Liver (tissue), 3 donors: ENCODE measurements around the gene CDHR5.
A peak's percentile ranks its signal among the peaks of the same experiment; 100 is the strongest.

ENCODE experiments used
- EGR1 ChIP-seq, 2 donors: IDR thresholded peaks; 2 replicates each; pipeline ENCODE4 v1.6.1; 2016 to 2018; ENCODE audit warnings: antibody characterized with exemption in 2 of 2, low read depth in 2 of 2
- FOXA1 ChIP-seq: IDR thresholded peaks from 2 replicates; pipeline ENCODE4 v1.6.1; 2016; ENCODE audit warnings: antibody characterized with exemption
- GABPA ChIP-seq, 2 donors: IDR thresholded peaks in 1 of 2; conservative IDR thresholded peaks in 1 of 2; 2 replicates each; pipeline ENCODE4 v1.6.1; 2016; ENCODE audit warnings: antibody characterized with exemption in 2 of 2, mild to moderate bottlenecking in 1 of 2, moderate library complexity in 1 of 2
- HNF4G ChIP-seq: IDR thresholded peaks from 2 replicates; pipeline ENCODE4 v1.6.1; 2016; ENCODE audit warnings: antibody characterized with exemption
- JUND ChIP-seq, 2 donors: IDR thresholded peaks; 2 replicates each; pipeline ENCODE4 v1.6.1; 2016; ENCODE audit warnings: antibody characterized with exemption in 2 of 2
- RAD21 ChIP-seq, 2 donors: IDR thresholded peaks; 2 replicates each; pipeline ENCODE4 v1.6.1; 2016; ENCODE audit warnings: antibody characterized with exemption in 2 of 2, mild to moderate bottlenecking in 2 of 2
- SP1 ChIP-seq: IDR thresholded peaks from 2 replicates; pipeline ENCODE4 v1.6.1; 2018; ENCODE audit warnings: antibody characterized with exemption, mild to moderate bottlenecking
- TAF1 ChIP-seq: conservative IDR thresholded peaks from 2 replicates; pipeline ENCODE4 v1.6.1; 2016; ENCODE audit warnings: antibody characterized with exemption, mild to moderate bottlenecking
- YY1 ChIP-seq: IDR thresholded peaks from 2 replicates; pipeline ENCODE4 v1.6.1; 2016; ENCODE audit warnings: antibody characterized with exemption, mild to moderate bottlenecking
- TF ChIP-seq, protein P1 (sequence below): fragments of 150-350 bp; IDR thresholded peaks from 2 replicates; pipeline ENCODE4 v1.5.1; 2017; ENCODE audit warnings: improper control_type of control experiment, low read depth, low read length; ENCODE audit not compliant: missing input control
- TF ChIP-seq, protein P2 (sequence below): IDR thresholded peaks from 2 replicates; pipeline ENCODE4 v1.6.1; 2016; ENCODE audit warnings: antibody characterized with exemption
- TF ChIP-seq, protein P3 (sequence below): IDR thresholded peaks from 2 replicates; pipeline ENCODE4 v1.6.1; 2016; ENCODE audit warnings: antibody characterized with exemption, mild to moderate bottlenecking
- TF ChIP-seq, protein P4 (sequence below): IDR thresholded peaks from 2 replicates; pipeline ENCODE4 v1.6.1; 2016; ENCODE audit warnings: antibody characterized with exemption
- donor health status: healthy.
- donor health status: healthy.

DNA sequence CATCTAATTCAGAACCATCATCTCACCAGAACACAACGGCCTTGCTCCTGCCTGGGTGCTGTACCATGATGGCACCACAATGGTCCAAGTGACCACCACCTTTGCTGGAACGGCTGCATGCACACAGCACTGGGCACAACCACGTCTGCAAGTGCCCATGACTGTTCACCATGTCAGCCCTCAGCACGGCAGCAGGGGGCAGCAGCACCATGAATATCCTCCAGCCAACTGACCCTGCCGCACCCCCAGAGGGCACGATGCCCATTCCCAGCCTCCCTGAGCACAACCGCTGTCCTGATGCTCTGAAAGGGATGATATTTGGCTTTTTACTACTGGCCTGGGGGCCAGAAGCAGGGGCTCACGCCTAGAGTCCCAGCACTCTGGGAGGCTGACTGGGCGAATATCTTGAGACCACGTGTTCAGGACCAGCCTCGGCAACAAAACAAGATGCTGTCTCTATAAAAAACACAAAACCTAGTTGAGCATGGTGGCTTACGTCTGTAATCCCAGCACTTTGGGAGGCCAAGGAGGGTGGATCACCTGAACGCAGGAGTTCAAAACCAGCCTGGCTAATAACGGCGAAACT is 38.0 kb upstream of the CDHR5 start:
- TF ChIP-seq, protein P1, sequence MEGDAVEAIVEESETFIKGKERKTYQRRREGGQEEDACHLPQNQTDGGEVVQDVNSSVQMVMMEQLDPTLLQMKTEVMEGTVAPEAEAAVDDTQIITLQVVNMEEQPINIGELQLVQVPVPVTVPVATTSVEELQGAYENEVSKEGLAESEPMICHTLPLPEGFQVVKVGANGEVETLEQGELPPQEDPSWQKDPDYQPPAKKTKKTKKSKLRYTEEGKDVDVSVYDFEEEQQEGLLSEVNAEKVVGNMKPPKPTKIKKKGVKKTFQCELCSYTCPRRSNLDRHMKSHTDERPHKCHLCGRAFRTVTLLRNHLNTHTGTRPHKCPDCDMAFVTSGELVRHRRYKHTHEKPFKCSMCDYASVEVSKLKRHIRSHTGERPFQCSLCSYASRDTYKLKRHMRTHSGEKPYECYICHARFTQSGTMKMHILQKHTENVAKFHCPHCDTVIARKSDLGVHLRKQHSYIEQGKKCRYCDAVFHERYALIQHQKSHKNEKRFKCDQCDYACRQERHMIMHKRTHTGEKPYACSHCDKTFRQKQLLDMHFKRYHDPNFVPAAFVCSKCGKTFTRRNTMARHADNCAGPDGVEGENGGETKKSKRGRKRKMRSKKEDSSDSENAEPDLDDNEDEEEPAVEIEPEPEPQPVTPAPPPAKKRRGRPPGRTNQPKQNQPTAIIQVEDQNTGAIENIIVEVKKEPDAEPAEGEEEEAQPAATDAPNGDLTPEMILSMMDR = peak; percentile 82
- TF ChIP-seq, protein P2, sequence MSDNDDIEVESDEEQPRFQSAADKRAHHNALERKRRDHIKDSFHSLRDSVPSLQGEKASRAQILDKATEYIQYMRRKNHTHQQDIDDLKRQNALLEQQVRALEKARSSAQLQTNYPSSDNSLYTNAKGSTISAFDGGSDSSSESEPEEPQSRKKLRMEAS = no peak
- TF ChIP-seq TAF1 (no peak), YY1 (no peak), FOXA1 (no peak), EGR1 (IDR thresholded peaks at IDR 0.05; ENCODE audit: low read depth in 2 of 2) (no peak), RAD21 (IDR thresholded peaks at IDR 0.05) (peak; percentile 89 to 95), SP1 (no peak), JUND (IDR thresholded peaks at IDR 0.05) (no peak), GABPA (IDR thresholded peaks at IDR 0.05 in 1 of 2, conservative IDR thresholded peaks at IDR 0.05 in 1 of 2) (no peak), HNF4G (no peak)
- TF ChIP-seq, protein P3, sequence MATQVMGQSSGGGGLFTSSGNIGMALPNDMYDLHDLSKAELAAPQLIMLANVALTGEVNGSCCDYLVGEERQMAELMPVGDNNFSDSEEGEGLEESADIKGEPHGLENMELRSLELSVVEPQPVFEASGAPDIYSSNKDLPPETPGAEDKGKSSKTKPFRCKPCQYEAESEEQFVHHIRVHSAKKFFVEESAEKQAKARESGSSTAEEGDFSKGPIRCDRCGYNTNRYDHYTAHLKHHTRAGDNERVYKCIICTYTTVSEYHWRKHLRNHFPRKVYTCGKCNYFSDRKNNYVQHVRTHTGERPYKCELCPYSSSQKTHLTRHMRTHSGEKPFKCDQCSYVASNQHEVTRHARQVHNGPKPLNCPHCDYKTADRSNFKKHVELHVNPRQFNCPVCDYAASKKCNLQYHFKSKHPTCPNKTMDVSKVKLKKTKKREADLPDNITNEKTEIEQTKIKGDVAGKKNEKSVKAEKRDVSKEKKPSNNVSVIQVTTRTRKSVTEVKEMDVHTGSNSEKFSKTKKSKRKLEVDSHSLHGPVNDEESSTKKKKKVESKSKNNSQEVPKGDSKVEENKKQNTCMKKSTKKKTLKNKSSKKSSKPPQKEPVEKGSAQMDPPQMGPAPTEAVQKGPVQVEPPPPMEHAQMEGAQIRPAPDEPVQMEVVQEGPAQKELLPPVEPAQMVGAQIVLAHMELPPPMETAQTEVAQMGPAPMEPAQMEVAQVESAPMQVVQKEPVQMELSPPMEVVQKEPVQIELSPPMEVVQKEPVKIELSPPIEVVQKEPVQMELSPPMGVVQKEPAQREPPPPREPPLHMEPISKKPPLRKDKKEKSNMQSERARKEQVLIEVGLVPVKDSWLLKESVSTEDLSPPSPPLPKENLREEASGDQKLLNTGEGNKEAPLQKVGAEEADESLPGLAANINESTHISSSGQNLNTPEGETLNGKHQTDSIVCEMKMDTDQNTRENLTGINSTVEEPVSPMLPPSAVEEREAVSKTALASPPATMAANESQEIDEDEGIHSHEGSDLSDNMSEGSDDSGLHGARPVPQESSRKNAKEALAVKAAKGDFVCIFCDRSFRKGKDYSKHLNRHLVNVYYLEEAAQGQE = no peak
- TF ChIP-seq, protein P4, sequence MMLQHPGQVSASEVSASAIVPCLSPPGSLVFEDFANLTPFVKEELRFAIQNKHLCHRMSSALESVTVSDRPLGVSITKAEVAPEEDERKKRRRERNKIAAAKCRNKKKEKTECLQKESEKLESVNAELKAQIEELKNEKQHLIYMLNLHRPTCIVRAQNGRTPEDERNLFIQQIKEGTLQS = no peak
